ENCODE results near the gene TUBG2. TPM values are rescaled to one million over a fixed set of nuclear protein-coding genes. Genes with fewer than 3 reads are reported as not detected.
"Not testable (repeated sequence)": the region's sequence is repeated elsewhere in the genome, so short reads cannot be mapped to it uniquely, and the experiment has no call there.

TUBG2 gene
- 10 to 100 TPM; 13.9 to 62.7 (median 24.0) TPM for polyA plus RNA-seq

DNA sequence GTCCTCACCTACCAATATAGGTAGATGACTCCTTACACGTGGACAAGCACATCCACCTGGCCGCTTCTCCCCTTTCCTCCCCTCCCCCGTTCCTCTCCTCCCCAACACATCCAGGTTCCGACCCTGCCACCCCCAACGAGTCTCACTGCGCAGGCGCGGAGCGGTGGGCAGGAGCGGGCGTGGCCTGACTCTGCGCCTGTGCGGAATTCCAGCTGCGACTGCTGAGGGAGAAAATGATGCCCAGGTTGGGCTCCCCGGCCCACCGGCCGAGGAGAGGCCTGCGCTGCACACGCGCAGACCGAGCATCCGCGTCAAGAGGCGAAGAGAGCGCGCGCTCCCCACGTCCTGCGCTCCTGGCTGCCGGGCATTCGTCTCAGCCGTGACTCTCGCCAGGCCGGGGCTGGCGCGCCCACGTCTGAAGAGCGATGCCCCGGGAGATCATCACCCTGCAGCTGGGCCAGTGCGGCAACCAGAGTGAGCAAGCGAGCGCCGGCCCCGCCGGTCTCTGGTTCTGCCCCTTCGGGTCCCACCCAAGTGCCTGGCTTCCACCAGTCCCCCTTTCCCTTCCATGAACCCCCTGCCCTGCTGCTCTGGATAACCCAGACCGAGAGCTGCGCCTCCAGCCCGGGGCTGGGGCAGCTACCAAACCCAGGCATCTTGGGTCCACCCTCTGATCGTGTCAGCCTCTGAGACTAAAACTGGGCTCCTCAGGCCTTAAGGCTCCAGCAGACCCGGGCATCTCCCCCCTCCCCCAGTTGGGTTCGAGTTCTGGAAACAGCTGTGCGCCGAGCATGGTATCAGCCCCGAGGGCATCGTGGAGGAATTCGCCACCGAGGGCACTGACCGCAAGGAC lies at the start of gene TUBG2:
Gene TUBG2, plus strand, starts transcription at position 206 of the 853 bp plus-strand sequence. Its CDS starts 220 bp downstream, at position 426.
- no peak within 1 kb of the TSS for H3K27ac ChIP-seq (ENCODE audit: low read depth, low read length)
- WGBS, 3 donors: 2 to 3% (median 2%) methylated on average over 53 to 57 of the region's 59 CpGs

- H3K27ac ChIP-seq (ENCODE audit: low read depth, low read length): not testable (repeated sequence)
- 11 to 20% (median 15%) methylated on average over 33 to 35 of the region's 42 CpGs for WGBS, 3 donors
Measured at GRCh38 chr17:42609814-42610801, 49.0 kb upstream of the TUBG2 start.

- 95 to 96% (median 96%) methylated on average over 4 of the region's 4 CpGs for WGBS, 3 donors
- H3K27ac ChIP-seq (ENCODE audit: low read depth, low read length): no peak overlapping the region
Measured at GRCh38 chr17:42612013-42612412, 47.1 kb upstream of the TUBG2 start.

DNA sequence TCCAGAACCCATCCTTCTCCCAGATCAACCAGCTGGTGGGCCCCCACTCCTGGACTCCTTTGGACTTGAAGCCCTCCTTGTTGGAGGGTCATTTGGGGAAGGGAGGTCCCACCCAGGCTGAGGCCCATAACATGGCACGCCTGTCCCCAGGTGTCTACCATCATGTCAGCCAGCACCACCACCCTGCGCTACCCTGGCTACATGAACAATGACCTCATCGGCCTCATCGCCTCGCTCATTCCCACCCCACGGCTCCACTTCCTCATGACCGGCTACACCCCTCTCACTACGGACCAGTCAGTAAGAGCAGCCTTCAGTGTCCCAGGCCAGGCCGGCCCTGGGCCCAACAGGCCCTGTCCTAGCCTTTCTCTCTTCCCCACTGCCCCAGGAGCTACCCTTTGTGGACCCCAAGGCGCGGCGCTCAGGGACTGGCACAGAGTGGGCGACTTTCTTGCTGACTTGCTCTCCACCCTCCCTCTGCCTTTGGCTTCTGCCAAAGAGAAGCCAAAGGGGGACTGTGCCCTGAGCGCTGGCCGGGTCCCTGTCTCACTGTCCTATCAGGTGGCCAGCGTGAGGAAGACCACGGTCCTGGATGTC lies 45.3 kb upstream of the TUBG2 start:
- WGBS, 3 donors: 95 to 98% (median 97%) methylated on average over 17 of the region's 17 CpGs
- no peak overlapping the region for H3K27ac ChIP-seq (ENCODE audit: low read depth, low read length)

GRCh38 chr17:42617956-42618431 lies 41.1 kb upstream of the TUBG2 start:
- H3K27ac ChIP-seq (ENCODE audit: low read depth, low read length): no peak overlapping the region
- 33 to 72% (median 68%) methylated on average over 4 of the region's 4 CpGs for WGBS, 3 donors

- no peak overlapping the region for H3K27ac ChIP-seq (ENCODE audit: low read depth, low read length)
- 32 to 51% (median 44%) methylated on average over 9 of the region's 9 CpGs for WGBS, 3 donors
Measured at GRCh38 chr17:42618442-42619150, 40.5 kb upstream of the TUBG2 start.

GRCh38 chr17:42621987-42622386 lies 37.1 kb upstream of the TUBG2 start:
- H3K27ac ChIP-seq (ENCODE audit: low read depth, low read length): not testable (repeated sequence)
- 92 to 95% (median 94%) methylated on average over 3 of the region's 3 CpGs for WGBS, 3 donors

DNA sequence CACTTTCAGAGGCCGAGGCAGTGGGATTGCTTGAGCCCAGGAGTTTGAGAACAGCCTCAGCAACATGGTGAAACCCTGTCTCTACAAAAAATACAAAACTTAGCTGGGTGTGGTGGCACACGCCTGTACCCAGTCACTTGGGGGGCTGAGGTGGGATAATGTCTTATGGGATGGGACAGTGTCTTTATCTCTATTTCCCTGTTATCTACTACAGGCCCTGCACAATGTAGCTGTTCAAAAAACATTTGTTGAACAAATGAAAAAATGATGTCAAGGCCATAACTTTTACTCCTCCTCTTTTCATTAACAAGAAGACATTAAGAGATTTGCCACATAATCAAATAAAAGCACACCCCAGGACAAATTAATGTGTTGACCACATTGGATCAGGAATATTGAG lies 35.8 kb upstream of the TUBG2 start:
- H3K27ac ChIP-seq (ENCODE audit: low read depth, low read length): no peak overlapping the region
- 93 to 100% (median 94%) methylated on average over 2 of the region's 2 CpGs for WGBS, 3 donors

- WGBS, 3 donors: 59 to 88% (median 78%) methylated on average over 7 of the region's 7 CpGs
- no peak overlapping the region for H3K27ac ChIP-seq (ENCODE audit: low read depth, low read length)
Measured at GRCh38 chr17:42623732-42624596, 35.1 kb upstream of the TUBG2 start.

DNA sequence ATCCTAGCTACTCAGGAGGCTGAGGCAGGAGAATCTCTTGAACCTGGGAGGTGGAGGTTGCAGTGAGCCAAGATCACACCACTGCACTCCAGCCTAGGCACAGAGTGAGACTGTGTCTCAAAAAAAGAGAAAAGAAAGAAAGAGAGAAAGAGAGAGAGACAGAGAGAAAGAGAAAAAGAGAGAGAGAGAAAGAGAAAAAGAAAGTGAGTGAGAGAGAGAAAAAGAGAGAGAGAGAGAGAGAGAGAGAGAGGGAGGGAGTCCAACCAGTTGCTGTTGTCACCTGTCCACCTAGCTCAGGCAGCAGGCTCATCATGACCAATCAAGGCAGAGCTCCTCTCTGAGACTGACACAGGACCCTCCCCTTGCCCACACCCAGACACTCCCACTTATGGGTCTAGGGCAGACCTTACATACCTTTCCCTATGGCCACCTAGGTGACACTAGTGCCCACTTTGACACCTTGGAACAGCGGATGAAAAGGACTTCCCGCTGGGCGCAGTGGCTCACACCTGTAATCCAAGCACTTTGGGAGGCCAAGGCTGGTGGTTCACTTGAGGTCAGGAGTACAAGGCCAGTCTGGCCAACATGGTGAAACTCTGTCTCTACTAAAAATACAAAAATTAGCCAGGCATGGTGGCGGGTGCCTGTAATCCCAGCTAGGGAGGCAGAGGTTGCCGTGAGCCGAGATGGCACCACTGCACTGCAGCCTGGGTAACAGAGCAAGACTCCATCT lies 31.9 kb upstream of the TUBG2 start:
- not testable (repeated sequence) for H3K27ac ChIP-seq (ENCODE audit: low read depth, low read length)
- 91 to 94% (median 92%) methylated on average over 6 of the region's 6 CpGs for WGBS, 3 donors

- WGBS, 3 donors: 36 to 70% (median 66%) methylated on average over 3 of the region's 3 CpGs
Measured at GRCh38 chr17:42629411-42630009, 29.6 kb upstream of the TUBG2 start.

DNA sequence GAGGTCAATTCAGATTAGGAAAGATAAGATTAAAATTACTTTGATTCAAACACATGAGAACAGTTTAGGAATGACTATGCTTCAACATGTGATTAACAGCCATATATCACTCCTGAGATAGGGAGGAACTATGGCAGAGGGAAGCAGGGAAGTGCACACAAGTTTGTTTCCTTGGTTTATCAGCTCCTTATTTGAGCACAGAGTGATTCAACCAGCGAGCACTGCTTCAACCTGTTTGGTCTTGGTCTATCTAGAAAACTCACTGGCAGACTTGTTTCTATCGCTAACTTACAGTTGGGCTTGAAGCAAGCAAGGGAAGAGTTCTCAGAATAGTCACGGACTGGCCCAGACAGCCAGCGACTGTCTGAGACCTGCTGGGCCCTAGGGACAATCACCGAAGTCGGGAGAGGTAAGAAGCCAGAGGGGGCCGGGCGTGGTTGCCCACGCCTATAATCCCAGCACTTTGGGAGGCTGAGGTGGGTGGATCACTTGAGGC lies 26.1 kb upstream of the TUBG2 start:
- H3K27ac ChIP-seq (ENCODE audit: low read depth, low read length): no peak overlapping the region
- whole genome bisulfite sequencing, 3 donors: 63 to 84% (median 84%) methylated on average over 9 of the region's 9 CpGs

More at GRCh38 chr17:42629411-42630009, 29.6 kb upstream of the TUBG2 start:
- no peak overlapping the region for H3K27ac ChIP-seq (ENCODE audit: low read depth, low read length)

DNA sequence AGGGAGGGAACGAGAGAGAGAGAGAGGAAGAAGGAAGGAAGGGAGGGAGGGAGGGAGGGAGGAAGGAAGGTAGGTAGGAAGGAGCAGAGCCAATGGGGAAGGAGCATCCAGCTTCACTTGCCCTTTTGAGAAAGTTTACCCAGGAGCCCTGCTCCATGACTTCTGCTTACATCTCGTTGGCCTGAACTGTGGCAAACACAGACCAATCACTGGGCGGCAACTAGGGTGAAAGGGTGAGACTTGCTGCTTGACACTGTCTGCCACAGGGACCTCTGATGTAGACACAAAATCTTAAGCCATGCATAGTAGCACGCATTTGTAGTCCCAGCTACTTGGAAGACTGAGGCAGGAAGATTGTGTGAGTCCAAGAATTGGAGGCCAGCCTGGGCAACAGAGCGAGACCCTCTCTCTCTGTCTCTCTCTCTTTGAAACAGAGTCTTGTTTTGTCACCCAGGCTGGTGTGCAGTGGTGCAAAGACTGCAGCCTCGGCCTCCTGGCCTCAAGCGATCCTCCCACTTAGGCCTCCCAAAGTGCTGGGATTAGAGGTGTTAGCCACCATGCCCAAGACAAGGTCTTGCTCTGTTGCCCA lies 19.5 kb upstream of the TUBG2 start:
- 82 to 84% (median 83%) methylated on average over 6 of the region's 7 CpGs for WGBS, 3 donors
- H3K27ac ChIP-seq (ENCODE audit: low read depth, low read length): no peak overlapping the region

- no peak overlapping the region for H3K27ac ChIP-seq (ENCODE audit: low read depth, low read length)
- 91 to 94% (median 91%) methylated on average over 4 of the region's 4 CpGs for WGBS, 3 donors
Measured at GRCh38 chr17:42640121-42640520, 19.0 kb upstream of the TUBG2 start.

DNA sequence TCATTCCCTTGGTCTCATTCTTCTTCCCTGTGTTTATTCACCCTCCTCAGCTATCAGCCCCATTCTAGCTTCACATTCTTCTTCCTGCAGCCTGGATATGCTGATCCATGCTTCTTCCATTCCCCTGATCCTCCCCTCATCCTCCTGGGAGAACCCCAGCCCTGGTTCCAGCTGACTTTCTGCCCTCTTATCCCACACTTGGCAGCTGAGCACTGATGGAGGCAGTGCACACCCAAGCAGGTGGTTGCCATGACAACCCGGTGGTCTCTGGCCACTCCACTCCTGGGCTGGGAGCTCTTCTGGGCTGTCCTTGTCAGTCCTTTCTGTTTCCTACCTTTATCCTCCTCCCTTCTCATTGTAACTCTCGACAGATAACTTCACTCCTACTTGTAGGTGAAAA lies 16.7 kb upstream of the TUBG2 start:
- H3K27ac ChIP-seq (ENCODE audit: low read depth, low read length): no peak overlapping the region
- WGBS, 3 donors: 32 to 55% (median 45%) methylated on average over 2 of the region's 2 CpGs

DNA sequence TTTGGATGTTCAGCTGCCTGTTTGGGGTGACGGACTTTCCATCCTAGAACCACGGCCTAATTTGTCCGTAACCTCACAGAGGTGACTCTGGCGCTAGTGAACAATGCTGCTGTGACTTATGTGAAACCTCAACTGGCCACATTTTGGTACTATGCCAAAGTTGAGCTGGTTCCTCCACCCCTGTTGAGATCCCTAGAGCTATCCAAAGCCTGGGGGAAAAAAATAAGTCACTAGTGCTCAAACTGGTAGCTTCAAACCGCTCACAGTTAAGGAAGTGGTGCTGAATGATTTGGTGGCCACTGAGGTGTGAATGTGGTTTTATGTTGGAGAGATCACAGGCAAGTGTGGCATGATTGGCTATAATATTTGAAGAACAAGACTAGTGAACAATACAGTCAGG lies 11.3 kb upstream of the TUBG2 start:
- no peak overlapping the region for H3K27ac ChIP-seq (ENCODE audit: low read depth, low read length)
- 78 to 86% (median 78%) methylated on average over 5 of the region's 5 CpGs for WGBS, 3 donors

Data from adipose tissue (tissue), 3 donors.